Measurements from ENCODE around the gene LPAR6.

GRCh38 chr13:48457578-48458242 is 44.8 kb upstream of the LPAR6 start:
- TF ChIP-seq EZH2phosphoT487 (IDR thresholded peaks at IDR 0.05; ENCODE audit: insufficient read depth, low read depth) (no peak), EZH2 (IDR thresholded peaks at IDR 0.05; ENCODE audit: insufficient read depth, poor library complexity, severe bottlenecking) (no peak)

All from GM23248 (cell line).